Fibroblast of gingiva (primary cell): ENCODE data around the gene NKAPD1.
"Not testable (repeated sequence)": the region's sequence is repeated elsewhere in the genome, so short reads cannot be mapped to it uniquely, and the experiment has no call there.

Source experiments
- DNase-seq: peaks from one replicate; pipeline ENCODE4 v3.0.0-alpha.2; 2011; ENCODE audit warnings: low read depth

The NKAPD1 gene

GRCh38 chr11:112073941-112074811 is at the start of gene NKAPD1, which contains the start of gene PIH1D2:
Gene NKAPD1, plus strand, starts transcription at chr11:112074299. Its CDS starts 1,276 bp downstream, at chr11:112075575.
Gene PIH1D2, minus strand, starts transcription at chr11:112074017. Its CDS starts 843 bp downstream, at chr11:112073174.
- peak; percentile 93 for DNase-seq

GRCh38 chr11:112024773-112025678 is 49.1 kb upstream of the NKAPD1 start, which contains the start of gene DLAT:
Gene DLAT, plus strand, starts transcription at chr11:112025408. Its CDS starts 65 bp downstream, at chr11:112025473.
- peak; percentile 84 for DNase-seq

- DNase-seq = peak; percentile 12
Measured at GRCh38 chr11:112025707-112026106, 48.4 kb upstream of the NKAPD1 start.

GRCh38 chr11:112026784-112027410 is 47.2 kb upstream of the NKAPD1 start:
- not testable (repeated sequence) for DNase-seq

GRCh38 chr11:112029460-112029859 is 44.6 kb upstream of the NKAPD1 start:
- DNase-seq = no peak

- DNase-seq = no peak
Measured at GRCh38 chr11:112033902-112034301, 40.2 kb upstream of the NKAPD1 start.

GRCh38 chr11:112037527-112037926 is 36.6 kb upstream of the NKAPD1 start:
- DNase-seq = no peak

GRCh38 chr11:112042161-112042960 is 31.7 kb upstream of the NKAPD1 start:
- no peak for DNase-seq

GRCh38 chr11:112042961-112043304 is 31.2 kb upstream of the NKAPD1 start:
- DNase-seq = no peak

GRCh38 chr11:112044961-112045360 is 29.1 kb upstream of the NKAPD1 start:
- DNase-seq = no peak

GRCh38 chr11:112046647-112047046 is 27.5 kb upstream of the NKAPD1 start:
- not testable (repeated sequence) for DNase-seq

GRCh38 chr11:112048256-112048655 is 25.8 kb upstream of the NKAPD1 start:
- DNase-seq = not testable (repeated sequence)

GRCh38 chr11:112049777-112050176 is 24.3 kb upstream of the NKAPD1 start:
- no peak for DNase-seq

- no peak for DNase-seq
Measured at GRCh38 chr11:112050721-112051120, 23.4 kb upstream of the NKAPD1 start.

- DNase-seq = no peak
Measured at GRCh38 chr11:112051768-112052167, 22.3 kb upstream of the NKAPD1 start.

GRCh38 chr11:112057170-112057569 is 16.9 kb upstream of the NKAPD1 start:
- no peak for DNase-seq

GRCh38 chr11:112058103-112058502 is 16.0 kb upstream of the NKAPD1 start:
- no peak for DNase-seq

- DNase-seq = no peak
Measured at GRCh38 chr11:112062923-112063322, 11.2 kb upstream of the NKAPD1 start.

- peak; percentile 66 for DNase-seq
Measured at GRCh38 chr11:112082729-112083128, 8.6 kb downstream of the NKAPD1 start.

GRCh38 chr11:112085822-112086421 is 11.8 kb downstream of the NKAPD1 start:
- DNase-seq = peak; percentile 7
